Activated T-cell treated with anti-CD3 and anti-CD28 coated beads, Interleukin-2, amount 50 U/mL, for 48 hours (primary cell): ENCODE results near the gene TXN.
"Not testable (repeated sequence)": the region's sequence is repeated elsewhere in the genome, so short reads cannot be mapped to it uniquely, and the experiment has no call there.

ENCODE experiments used
- DNase-seq, 2 experiments: peaks; one replicate each; pipeline ENCODE4 v3.0.0-alpha.2; 2020

The TXN gene

DNA sequence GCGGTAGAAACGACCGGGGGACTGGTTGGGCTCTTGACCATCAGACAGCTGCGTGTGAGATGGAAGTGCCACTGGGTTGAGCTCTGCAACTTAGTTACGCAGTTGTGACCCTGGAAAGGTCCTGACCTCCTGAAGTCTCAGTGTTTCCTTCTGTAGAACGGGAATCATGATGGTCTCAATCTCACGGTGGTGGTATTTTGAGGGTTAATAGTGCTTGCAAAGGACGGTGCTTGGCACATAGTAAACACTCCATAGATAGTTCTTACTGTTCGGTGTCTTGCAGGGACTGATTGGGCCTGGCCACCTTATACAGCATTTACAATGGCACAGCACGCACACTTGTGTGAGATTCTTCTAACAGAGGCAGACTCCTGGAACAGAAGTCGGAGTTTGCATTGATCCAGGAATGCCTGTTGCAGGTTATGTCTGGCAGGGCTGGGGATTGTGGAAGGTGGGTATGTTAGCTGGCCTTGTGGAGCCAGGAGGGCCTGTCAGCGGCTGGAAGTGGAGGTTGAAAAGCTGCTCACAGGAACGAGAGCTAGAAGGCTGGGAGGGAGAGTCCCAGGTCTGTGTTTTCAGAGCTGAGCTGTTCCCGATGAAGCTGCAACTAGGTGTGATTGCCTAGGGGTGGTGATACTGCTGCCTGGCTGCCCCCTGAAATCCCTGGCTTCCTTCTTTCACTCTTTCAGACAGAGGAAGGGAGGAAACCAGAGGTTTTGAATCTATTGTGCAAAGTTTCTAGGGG lies 962 bp upstream of the TXN start:
- peak; percentile 47 to 51 for DNase-seq

DNA sequence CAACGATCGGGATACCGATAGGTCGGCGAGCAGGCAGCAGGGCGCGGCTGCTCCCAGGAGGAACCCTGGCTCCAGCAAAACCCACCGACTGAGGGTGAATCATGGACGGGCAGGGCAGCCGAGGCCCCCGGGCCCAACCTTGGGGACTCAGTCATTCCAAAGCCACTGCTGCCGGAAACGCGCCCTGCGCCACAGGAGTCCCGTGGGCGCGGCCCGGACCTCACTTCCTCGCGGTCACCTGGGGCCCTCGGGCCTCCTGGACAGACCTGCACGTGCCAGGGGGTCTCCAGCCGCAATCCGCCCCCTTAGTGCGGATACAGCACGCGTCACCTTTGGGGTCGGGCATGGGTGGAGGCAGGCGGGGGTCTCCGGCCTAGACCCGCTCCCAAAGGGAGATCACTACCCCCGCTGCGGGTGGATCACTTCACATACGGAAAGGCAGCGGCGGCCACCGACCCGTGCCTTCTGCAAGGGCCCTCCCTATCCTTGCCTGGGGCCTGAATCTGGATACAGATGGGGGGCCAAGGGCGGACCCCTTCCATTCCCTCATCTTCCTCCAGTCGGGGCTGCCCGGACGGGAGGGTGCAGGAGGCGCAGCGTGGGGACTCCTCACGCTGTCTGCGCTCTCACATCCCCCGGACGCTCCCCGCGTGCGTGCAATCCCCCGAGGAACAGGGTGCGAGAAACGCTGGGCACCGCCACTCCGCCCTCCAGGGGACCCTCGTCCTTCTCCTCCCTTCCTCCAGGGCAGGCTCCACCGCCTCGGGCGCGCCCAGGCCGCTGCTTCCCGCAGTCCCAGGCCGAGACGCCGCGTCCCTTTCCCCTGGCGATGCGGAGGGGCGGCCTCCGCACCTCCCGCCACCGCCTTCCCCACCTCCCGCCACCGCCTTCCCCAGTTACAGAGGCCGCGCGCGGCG lies 586 bp downstream of the TXN start:
- peak; percentile 80 to 81 for DNase-seq

DNA sequence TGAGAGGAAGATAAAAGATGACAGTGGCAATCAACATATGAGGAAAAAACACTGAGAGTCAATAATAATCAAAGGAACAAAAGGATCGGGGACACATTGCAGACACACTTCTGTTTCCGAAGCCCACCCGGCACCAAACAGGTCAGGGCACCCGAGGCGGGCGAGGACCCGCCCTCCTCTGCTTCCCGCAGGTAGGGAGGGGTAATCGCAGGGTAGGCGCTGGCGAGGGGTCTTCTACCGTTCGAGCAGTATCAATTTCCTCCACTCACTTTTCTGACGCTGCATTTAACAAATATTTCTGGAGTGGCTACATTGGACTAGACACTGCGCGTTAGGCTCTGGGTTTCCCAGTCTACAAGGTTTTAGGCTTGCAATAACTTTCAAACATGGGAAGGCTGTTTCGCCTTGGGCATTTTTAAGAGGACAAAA lies 1.3 kb downstream of the TXN start:
- no peak for DNase-seq

DNA sequence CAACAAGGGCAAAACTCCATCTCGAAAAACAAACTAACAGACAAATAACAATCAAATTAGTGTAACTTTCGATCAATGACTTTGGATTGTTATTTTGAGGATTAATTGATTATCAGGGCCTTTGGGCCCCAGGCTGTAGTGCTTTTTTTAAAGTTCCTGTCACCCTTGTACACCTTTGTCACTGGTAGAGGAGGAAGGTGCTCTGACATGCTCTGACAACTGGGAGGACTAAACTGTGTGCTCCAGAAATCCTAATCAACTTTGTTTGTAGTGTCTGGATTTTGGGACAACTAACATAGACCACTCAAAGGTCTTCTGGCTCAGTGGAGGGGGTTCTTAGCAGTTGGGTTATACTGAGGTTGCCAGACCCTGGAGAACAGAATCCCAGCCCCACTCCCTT lies 1.8 kb downstream of the TXN start:
- no peak for DNase-seq

DNA sequence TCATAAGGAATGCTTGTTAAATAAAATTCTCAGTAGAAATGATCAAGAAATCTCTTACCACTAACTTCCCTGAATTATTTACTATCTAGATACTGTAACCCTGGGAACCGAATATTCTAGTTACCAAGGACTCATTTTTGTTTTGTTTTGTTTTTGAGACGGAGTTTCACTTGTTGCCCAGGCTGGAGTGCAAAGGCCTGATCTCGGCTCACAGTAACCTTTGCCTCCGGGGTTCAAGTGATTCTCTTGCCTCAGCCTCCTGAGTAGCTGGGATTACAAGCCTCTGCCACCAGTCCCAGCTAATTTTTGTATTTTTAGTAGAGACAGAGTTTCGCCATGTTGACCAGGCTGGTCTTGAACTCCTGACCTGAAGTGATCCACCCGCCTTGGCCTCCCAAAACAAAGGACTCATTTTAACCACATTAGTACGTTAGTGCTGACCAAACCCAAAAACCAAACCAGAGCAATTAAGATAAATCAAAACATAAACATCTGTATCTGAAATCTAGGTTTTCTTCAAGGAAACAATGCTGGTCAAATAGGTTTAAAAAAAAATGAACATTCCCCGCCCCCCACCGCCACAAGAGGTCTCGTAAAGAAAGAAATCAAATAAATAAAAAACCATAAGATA lies 3.7 kb downstream of the TXN start:
- DNase-seq = no peak

DNA sequence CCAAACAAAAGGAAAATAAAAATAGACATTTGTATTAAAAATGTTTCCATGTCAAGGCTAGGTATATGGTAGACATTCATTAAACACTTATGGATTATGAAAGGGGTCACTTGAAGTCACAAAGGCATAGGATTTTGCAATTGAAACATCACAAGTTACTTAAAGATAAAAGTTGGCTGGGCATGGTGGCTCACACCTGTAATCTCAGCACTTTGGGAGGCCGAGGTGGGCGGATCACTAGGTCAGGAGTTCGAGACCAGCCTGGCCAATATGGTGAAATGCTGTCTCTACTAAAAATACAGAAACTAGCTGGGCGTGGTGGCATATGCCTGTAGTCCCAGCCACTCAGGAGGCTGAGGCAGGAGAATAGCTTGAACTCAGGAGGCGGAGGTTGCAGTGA lies 4.5 kb downstream of the TXN start:
- DNase-seq = not testable (repeated sequence)

DNA sequence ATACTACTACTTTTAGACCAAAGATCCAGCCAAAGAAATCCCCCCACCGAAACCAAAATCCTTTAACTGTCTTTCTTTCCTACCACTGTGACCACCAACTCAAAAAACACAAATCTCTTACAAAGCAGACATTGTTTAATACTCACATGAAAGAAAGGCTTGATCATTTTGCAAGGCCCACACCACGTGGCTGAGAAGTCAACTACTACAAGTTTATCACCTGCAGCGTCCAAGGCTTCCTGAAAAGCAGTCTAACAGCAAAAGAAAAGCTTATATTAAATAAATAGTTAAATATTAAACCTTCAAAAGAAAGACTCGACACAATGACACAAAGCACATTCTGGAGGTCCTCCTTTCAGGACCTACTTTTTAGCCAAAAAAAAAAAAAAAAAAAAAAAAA lies 5.1 kb downstream of the TXN start:
- DNase-seq = no peak

DNA sequence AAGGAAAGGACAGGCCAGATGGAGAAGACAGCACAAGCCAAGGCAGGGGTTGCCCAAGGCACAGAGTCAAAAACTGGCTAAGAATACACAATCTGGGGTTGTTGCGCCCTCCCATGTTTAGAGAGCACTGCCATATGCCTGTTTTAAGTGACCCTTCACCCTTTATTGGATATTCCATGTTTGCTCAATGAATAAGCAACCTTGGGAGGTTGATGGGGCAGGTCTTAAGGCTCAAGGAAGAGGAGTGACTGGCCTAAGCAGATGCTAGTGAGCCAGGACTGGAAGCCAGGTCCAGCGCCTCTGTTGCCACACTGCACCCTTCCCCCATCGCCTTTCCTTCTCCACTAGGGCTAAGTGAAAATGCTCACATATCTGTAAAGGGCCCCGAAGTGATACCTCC lies 6.7 kb downstream of the TXN start:
- DNase-seq = no peak

DNA sequence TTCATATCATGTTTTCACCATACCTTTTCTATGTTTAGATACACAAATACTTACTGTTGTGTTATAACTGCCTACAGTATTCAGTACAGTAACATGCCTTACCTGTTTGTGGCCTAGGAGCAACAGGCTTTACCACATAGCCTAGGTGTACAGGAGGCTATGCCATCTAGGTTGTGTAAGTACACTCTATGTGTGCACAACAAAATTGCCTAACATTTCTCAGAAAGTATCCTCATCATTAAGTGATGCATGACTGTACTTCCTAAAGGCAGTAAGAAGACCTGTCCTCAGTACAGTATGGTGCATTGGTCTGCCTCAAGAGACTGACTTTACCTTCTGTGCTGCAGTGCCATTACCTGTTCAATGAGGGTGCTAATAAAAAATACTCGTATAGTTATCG lies 7.9 kb downstream of the TXN start:
- no peak for DNase-seq

DNA sequence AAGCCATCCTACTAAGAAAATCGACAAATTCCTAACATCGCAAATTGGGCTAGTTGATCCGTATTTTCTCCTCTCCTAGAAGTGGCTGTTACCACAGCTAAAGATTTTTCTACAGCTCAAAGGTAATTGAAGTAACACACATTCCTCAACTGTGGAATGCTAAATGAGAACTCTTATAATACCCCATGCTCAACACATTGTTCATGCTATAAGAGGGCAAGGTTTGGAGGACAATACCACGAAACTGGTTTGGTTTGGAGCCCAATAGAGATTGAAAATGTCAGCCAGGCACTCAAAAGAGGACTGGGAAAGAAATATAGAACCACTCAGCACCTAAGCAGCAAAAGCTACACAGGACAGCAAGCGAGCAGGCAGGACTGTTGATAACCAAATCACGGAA lies 10.1 kb downstream of the TXN start:
- no peak for DNase-seq

DNA sequence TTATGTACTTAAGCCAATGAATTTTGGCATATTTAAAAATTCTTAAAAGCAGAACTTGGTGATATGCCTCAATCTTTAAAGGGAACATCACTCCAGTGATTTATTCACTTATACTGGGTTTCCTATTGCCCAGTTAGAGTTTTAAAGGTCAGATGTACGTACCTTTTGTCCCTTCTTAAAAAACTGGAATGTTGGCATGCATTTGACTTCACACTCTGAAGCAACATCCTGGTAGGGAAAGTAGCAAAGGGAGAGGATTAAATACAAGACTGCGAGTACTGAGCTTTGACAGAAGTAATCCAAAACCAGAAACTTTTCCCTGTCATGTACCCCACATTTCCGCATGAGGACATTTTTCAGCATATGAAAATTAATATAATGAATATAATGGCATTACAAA lies 11.7 kb downstream of the TXN start:
- no peak for DNase-seq

DNA sequence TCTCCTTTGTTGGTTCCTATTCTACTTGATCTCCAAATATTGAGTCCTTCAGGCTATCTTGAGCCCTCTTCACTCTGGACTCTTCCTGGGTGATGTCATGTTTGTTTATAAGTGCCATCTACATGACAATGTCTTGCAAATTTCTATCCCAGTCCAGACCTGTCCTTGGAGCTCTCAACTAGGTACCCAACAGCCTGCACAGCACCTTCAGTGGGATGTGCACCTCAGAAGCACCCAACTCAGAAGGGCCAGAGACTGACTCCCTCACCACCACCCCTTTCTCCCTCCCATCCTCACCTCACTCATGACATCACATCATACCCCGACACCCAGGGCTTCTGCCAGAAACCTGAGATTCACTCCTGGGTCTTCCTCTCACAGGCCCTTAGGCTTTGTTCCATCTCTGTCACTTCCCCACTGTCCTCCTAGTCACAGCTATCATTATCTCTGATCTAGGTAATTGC lies 14.4 kb downstream of the TXN start:
- DNase-seq = no peak

DNA sequence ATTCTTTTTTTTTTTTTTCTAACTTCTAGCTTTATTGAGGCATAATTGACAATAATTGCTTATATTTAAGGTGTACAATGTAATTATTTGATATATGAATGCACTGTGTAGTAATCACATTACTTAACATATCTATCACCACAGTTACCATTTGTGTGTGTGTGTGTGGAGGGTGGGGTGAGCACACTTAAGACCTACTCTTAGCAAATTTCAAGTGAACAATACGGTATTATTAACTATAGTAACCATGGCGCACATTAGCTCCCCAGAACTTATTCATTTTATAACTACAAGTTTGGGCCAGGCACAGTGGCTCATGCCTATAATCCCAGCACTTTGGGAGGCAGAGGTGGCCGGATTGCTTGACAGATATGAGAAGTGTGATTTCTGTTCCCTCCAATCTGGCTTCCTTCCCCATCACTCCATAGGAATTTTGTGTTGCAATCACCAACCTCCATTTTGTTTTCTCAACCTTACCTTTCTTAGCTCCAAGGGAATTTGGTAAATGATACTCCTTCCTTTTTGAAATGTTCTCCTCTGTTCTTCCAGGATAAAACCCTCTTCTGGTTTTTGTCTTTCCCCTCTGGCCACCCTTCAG lies 14.9 kb downstream of the TXN start:
- DNase-seq = no peak

DNA sequence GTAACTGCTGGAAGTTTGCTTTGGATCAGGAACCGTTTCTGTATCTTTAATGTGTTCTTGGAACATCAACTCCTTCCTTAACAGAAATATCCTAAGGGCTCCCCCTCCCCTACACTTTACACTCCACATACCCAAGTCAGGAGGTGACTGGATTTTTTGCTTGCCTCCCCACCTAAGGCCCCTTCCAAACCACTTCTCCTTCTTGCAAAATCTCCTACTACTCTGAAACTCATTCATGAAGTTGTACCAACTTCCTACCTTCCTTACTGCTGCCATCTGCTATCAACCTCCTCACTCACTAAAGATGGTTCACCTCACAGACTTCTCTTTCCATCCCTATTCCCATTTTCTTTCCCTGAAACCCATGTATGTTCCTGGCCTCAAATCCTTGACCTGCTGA lies 16.1 kb downstream of the TXN start:
- DNase-seq = no peak

DNA sequence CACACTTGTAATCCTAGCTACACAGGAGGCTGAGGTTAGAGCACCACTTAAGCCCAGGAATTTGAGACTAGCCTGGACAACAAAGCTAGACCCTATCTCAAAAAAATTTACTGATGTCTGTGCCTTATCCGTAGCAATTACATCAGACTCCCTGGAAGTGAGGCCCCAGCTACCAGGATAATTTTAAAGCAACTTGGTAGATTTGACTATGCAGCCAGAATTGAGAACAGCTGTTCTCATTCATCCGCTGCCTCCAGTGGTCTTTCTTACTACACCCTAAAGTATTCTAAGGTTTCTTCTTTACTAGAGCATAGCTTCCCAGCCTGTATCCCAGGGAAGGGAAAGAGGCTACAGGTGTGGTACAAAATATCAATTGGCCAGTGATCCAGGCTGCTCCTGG lies 28.0 kb downstream of the TXN start:
- DNase-seq = no peak

DNA sequence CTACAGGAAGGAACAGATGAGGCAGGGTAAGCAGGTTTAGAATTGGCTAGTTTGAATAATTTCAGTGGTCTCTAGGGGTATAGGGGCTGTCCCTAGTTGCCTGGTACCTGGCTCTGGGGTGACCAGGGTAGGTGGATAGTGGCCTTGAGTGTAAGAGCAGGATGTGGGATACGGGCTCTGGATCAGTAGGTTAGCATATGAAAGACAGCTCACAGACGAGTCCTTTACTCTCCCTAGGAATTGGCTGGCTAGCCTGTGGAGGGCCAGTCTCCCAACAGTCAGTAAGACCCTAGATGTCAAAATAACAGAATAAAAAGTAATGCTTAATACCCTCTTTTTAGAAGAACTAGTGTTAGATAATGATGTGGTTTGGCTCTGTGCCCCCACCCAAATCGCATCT lies 31.7 kb downstream of the TXN start:
- DNase-seq = no peak

DNA sequence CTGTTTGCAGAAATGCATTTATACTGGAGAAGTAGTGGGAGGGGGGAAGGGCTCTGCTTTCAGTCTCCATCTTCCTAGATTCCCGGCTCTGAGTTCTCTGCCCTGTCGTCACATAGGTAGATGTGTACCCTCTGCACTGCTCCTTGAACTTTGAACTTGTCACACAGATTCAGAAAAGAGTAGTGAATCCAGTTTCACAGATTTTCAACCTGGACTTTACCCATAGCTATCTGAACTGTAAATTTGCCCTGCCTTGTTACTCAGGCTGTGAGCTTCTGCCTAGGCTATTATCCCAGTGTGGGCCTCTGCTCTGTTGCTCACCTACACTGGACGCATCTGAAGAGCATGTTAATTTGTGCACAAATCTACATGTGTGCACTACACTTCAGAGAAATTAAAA lies 35.5 kb downstream of the TXN start:
- no peak for DNase-seq

DNA sequence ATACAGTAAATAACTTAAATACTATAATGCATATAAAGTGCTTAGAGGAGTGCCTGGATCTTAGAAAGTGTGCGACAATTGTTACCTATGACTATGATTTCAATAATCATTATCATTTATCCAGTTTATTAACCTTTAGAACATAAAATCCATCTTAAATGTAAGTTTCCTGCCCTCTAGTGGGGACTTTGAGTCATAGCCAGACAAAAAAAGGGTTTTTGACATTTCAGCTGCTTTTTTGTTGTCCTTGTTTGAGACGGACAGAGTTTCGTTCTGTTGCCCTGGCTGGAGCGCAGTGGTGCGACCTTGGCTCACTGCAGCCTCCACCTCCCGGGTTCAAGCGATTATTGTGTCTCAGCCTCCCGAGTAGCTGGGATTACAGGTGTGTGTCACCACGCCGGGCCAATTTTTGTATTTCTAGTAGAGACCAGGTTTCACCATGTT lies 38.6 kb downstream of the TXN start:
- no peak for DNase-seq

DNA sequence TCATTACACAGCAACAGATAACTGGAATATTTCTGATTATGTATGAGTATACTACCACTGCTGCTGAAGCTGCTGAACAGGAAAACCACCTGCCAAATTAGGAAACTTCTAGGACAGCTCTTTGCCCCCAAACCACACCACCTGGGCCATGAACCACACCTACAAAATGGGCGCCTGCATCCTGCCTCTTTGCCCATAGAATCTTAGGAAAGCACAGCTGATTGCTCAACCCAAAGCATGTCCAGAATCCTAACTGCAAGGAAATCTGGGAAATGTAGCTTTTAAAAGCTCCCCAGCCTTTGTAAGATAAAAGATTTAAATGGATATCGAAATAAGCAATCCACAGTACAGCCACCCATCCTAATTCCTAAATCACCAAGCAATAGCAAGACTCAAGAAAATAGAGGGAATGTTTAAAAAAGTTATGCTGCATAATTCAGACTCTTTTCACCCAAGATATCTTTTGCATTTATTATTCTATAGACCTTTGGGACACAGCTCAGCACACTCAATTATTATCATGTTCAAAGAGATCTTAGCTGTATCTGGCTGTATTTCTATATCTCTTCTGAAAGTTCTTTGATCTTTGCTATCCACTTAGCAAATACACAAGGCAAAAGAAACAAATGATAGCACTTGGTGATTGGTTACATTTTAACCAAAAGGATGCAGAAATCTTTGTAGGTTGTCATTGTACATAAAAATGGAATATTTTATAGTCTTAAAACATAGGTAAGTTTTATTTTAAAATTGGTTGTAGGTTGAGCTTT lies 41.5 kb downstream of the TXN start:
- no peak for DNase-seq

DNA sequence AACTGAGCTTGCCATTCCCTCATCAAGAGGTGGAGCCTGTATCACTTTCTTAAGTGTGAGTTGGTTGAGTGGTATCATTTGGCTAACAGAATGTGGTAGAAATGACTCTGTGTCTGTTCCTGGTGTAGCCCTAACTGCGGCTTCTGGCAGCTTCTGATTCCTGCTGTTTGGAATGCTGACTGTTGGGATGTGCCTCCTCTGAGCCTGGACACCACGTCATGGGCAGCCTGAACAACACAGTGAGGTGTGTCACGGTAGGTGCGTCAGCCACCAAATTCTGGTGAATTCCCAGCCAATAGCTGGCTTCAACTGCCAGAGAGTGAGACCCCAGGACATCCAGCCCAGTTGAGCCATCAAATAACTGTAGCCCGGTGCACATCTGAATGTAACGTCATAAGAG lies 42.2 kb downstream of the TXN start:
- no peak for DNase-seq

DNA sequence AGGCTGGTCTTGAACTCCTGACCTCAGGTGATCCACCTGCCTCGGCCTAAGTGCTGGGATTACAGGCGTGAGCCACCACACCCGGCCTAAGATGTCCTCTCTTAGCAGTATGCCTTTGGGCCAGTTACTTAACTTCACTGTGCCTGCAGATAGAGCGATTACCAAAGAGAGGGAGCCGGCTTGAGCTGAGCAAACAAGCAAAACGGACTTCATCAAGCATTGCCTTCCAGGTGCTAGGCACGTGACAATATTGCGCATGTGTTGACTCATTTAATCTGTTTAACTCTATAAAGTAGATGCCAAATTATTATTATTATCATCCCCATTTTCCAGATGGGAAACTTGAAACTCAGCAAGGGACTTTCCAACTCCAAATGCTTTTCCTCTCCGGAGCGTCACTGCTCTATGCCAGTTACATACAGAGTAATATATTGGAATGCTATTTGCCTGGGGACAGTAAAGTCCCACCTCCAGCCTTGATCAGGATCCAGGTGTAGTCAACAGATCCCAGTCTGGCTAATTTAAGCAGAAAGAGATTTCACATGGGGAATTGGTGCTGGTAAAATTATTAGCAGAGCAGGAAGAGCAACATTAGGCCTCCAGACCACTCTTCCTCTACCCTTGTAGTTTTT lies 42.8 kb downstream of the TXN start:
- DNase-seq = no peak

DNA sequence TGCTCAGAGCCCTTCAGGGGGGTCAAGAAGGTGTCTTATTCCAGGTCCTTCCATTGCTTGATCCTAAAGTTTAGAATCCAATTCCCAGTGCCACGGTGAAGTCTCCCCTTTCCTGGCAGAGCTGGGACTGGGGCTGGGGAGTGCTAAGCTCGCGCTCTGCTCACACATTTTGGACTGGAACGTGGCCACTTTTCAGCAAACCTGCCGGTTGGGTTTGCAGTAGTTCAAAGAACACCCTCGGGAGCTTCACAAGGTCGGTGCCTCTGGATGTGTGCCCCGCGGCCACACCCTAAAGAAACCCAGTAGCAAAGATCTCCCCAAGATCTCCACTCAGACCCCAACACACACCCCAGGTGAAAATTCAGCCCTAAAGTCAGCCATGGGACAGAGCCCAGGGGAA lies 48.3 kb downstream of the TXN start, which contains the start of gene C9orf152:
C9orf152 (minus strand) TSS at position 129 of the 400 bp plus-strand sequence. CDS start 580 bp downstream, outside the sequence.
- no peak for DNase-seq
